Adrenal gland (tissue), 12 donors: Measurements from ENCODE around the gene ARHGEF18. TPM values are rescaled to one million over a fixed set of nuclear protein-coding genes. Genes with fewer than 3 reads are reported as not detected.

Experiments used
- DNase-seq, 7 donors: peaks; one replicate each; pipeline ENCODE4 v3.0.0-alpha.2; 2019 to 2020
- H3K27ac ChIP-seq, 5 donors: fragments of 200-600 bp; sonication (generic) in 4 of 5; 1 replicate in 3 of 5; 2 replicates in 2 of 5; pipeline versions ENCODE4 v1.5.1 to v1.8.0; 2016 to 2020; ENCODE audit warnings: mild to moderate bottlenecking in 1 of 5
- H3K27me3 ChIP-seq: fragments of 200-600 bp; 2 replicates; pipeline ENCODE4 v1.8.0; 2021
- H3K36me3 ChIP-seq, 2 donors: fragments of 200-600 bp; replicated peaks in 1 of 2; 1 replicate in 1 of 2; 2 replicates in 1 of 2; pipeline versions ENCODE4 v1.5.1 to v1.8.0; 2018 to 2022
- H3K4me1 ChIP-seq, 2 donors: fragments of 200-600 bp; replicated peaks in 1 of 2; 1 replicate in 1 of 2; 2 replicates in 1 of 2; pipeline versions ENCODE4 v1.5.1 to v1.8.0; 2018 to 2021
- H3K4me3 ChIP-seq, 4 donors: fragments of 200-600 bp; sonication (generic) in 3 of 4; one replicate each; pipeline ENCODE4 v1.5.1; 2016 to 2018
- H3K9me3 ChIP-seq, 3 donors: fragments of 200-600 bp; sonication (generic) in 1 of 3; replicated peaks in 1 of 3; 1 replicate in 2 of 3; 2 replicates in 1 of 3; pipeline versions ENCODE4 v1.5.1 to v1.8.0; 2016 to 2021
- CTCF ChIP-seq, 6 experiments: fragments of 450-650 bp in 4 of 6; fragments of 200-600 bp in 2 of 6; sonication (generic) in 1 of 6; IDR thresholded peaks; 1 replicate in 5 of 6; 2 replicates in 1 of 6; pipeline versions ENCODE4 v1.5.1 to v1.8.0; 2016 to 2021; ENCODE audit warnings: antibody characterized with exemption in 6 of 6, mild to moderate bottlenecking in 2 of 6, moderate library complexity in 1 of 6
- POLR2A ChIP-seq, 2 donors: fragments of 450-650 bp; IDR thresholded peaks; one replicate each; pipeline ENCODE4 v1.6.1; 2017; ENCODE audit warnings: antibody characterized with exemption in 2 of 2, mild to moderate bottlenecking in 2 of 2, moderate library complexity in 1 of 2
- WGBS, 4 donors: extraction: QIAGEN DNeasy Blood & Tissue Kit in 2 of 4; methylation state at CpG; one replicate each; pipeline versions ENCODE4 v1.1.5 to v1.1.7; 2013 to 2017; 5-methylcytosine and 5-hydroxymethylcytosine counted together
- intact Hi-C, 2 donors: fragments of 100-400 bp; cut with DNase I; formaldehyde crosslinking; loops; one replicate each; pipeline versions ENCODE4 v1.14.1 to v1.15.0; 2022 to 2023
- polyA plus RNA-seq, 3 donors: library from polyadenylated mRNA; stranded (reverse); fragments of 200-250 nt in 2 of 3; fragments of 350-450 nt in 1 of 3; fragmentation: Illumina TruSeq in 1 of 3; extraction: RNeasy Lipid Tissue Mini Kit (QIAGEN cat#74804) in 1 of 3; gene quantifications; one replicate each; pipeline ENCODE4 v1.2.3, GENCODE V29; 2013 to 2014
- total RNA-seq, 9 donors: library from RNA; depleted of rRNA in 4 of 9; stranded (reverse); fragments of >200 nt in 4 of 9; fragments of 120-200 nt in 1 of 9; fragmentation: NEBNext Ultra II Directional in 1 of 9; extraction: Animal tissue kit (Norgen Biotek cat#: 25700) in 1 of 9; gene quantifications; one replicate each; pipeline versions ENCODE4 v1.1.0 to v1.2.4, GENCODE V29; 2013 to 2023
- donor health status: healthy with polysubstance abuse.
- donor health status: Bipolar disorder and iron deficiency.
- donor health status: DM: yes; HTN: yes; CAD: no.
- donor health status: DM: no; HTN: no; CAD: no.
- donor health status: DM: no; HTN: no; CAD: no.
- donor health status: DM: yes; HTN: yes; CAD: no.

ARHGEF18 gene
- total and polyA plus RNA-seq, 12 donors, result 5.9 to 52.3 (median 32.0) TPM

- Histone ChIP-seq H3K36me3 (no peaks in the 10 kb centered on the region), H3K4me1 (peaks cover 0 to 9% of the 10 kb centered on the region in 2 donors), H3K9me3 (no peaks in the 10 kb centered on the region), H3K27me3 (no peaks in the 10 kb centered on the region), H3K27ac (no peak overlapping the region), H3K4me3 (no peak overlapping the region)
- 97 to 98% (median 97%) methylated on average over 3 of the region's 3 CpGs for WGBS, 4 donors
- DNase-seq, result no peak
- no peak for TF ChIP-seq POLR2A (IDR thresholded peaks at IDR 0.05)
- TF ChIP-seq CTCF (IDR thresholded peaks at IDR 0.05), result no peak
- intact Hi-C loops, result no loop called here
Observed at GRCh38 chr19:7371001-7371400, 22.3 kb downstream of the ARHGEF18 start.

- no peaks in the 10 kb centered on the region for H3K9me3 ChIP-seq
- TF ChIP-seq CTCF (IDR thresholded peaks at IDR 0.05) (no peak), POLR2A (IDR thresholded peaks at IDR 0.05) (no peak)
- peaks cover 0 to 9% of the 10 kb centered on the region in 2 donors for H3K4me1 ChIP-seq
- 75 to 91% (median 82%) methylated on average over 7 to 11 of the region's 11 CpGs for WGBS, 4 donors
- DNase-seq, result no peak
- no peak overlapping the region for H3K4me3 ChIP-seq
- no peak overlapping the region for H3K27ac ChIP-seq
- H3K36me3 ChIP-seq, result no peaks in the 10 kb centered on the region
- intact Hi-C loops, result no loop called here
- H3K27me3 ChIP-seq, result no peaks in the 10 kb centered on the region
Observed at GRCh38 chr19:7372810-7373209, 24.1 kb downstream of the ARHGEF18 start.

GRCh38 chr19:7373862-7374261, 25.1 kb downstream of the ARHGEF18 start:
- intact Hi-C loops, result no loop called here
- Histone ChIP-seq H3K36me3 (no peaks in the 10 kb centered on the region), H3K4me1 (peaks cover 0 to 6% of the 10 kb centered on the region in 2 donors), H3K27ac (no peak overlapping the region), H3K4me3 (no peak overlapping the region), H3K27me3 (no peaks in the 10 kb centered on the region), H3K9me3 (no peaks in the 10 kb centered on the region)
- TF ChIP-seq POLR2A (IDR thresholded peaks at IDR 0.05) (no peak), CTCF (IDR thresholded peaks at IDR 0.05) (no peak)
- 59 to 83% (median 82%) methylated on average over 3 to 6 of the region's 6 CpGs for WGBS, 4 donors
- no peak for DNase-seq

GRCh38 chr19:7376151-7376852, 27.6 kb downstream of the ARHGEF18 start:
- Histone ChIP-seq H3K27me3 (no peaks in the 10 kb centered on the region), H3K4me3 (no peak overlapping the region), H3K36me3 (no peaks in the 10 kb centered on the region), H3K9me3 (no peaks in the 10 kb centered on the region), H3K4me1 (peaks cover 0 to 4% of the 10 kb centered on the region in 2 donors), H3K27ac (no peak overlapping the region)
- 53 to 73% (median 61%) methylated on average over 4 to 6 of the region's 6 CpGs for WGBS, 4 donors
- intact Hi-C loops, result no loop called here
- TF ChIP-seq CTCF (IDR thresholded peaks at IDR 0.05) (no peak), POLR2A (IDR thresholded peaks at IDR 0.05) (no peak)
- no peak for DNase-seq
